Astrocyte (in vitro differentiated cells and primary cell): ENCODE results near the gene TFDP2.

Source experiments
- CTCF ChIP-seq: IDR thresholded peaks from 2 replicates; pipeline ENCODE4 v1.5.1; 2011; ENCODE audit warnings: low read depth, mild to moderate bottlenecking, inconsistent platforms, low read length, moderate library complexity; ENCODE audit not compliant: insufficient read depth
- EZH2 ChIP-seq: IDR thresholded peaks from 2 replicates; pipeline ENCODE4 v1.6.1; 2012; ENCODE audit warnings: mild to moderate bottlenecking, low read length, inconsistent platforms; ENCODE audit not compliant: insufficient read depth

- TF ChIP-seq CTCF = no peak
- TF ChIP-seq EZH2 = no peak
Measured at GRCh38 chr3:142120707-142121106, 28.6 kb downstream of the TFDP2 start.
